SU-DHL-6 (cell line): ENCODE measurements around the gene CHMP2B.

Experiments used
- CTCF ChIP-seq: fragments of 200-600 bp; sonication (generic); IDR thresholded peaks from one replicate; pipeline ENCODE4 v1.5.1; 2017; ENCODE audit warnings: antibody characterized with exemption, mild to moderate bottlenecking, low read length, moderate library complexity; ENCODE audit not compliant: insufficient read depth, poor library complexity, severe bottlenecking
- EZH2phosphoT487 ChIP-seq: fragments of 200-600 bp; sonication (generic), shearing (Covaris generic); conservative IDR thresholded peaks from 2 replicates; pipeline ENCODE4 v1.6.1; 2018; ENCODE audit warnings: mild to moderate bottlenecking, antibody characterized with exemption, low read length, moderate library complexity, mixed read lengths

- TF ChIP-seq CTCF, result no peak
- no peak for TF ChIP-seq EZH2phosphoT487
These were observed 45.1 kb upstream of the CHMP2B start for GRCh38 chr3:87182023-87182422.
